HG03175 (cell line): Measurements from ENCODE around the gene ST6GALNAC5.
"Not testable (repeated sequence)": the region's sequence is repeated elsewhere in the genome, so short reads cannot be mapped to it uniquely, and the experiment has no call there.

Experiments used
- ATAC-seq: cut with Tn5 transposase; IDR thresholded peaks from one replicate; pipeline ENCODE4 v1.9.1; 2021; ENCODE audit warnings: mild to moderate bottlenecking, moderate library complexity; ENCODE audit not compliant: unreplicated experiment

ST6GALNAC5 gene

DNA sequence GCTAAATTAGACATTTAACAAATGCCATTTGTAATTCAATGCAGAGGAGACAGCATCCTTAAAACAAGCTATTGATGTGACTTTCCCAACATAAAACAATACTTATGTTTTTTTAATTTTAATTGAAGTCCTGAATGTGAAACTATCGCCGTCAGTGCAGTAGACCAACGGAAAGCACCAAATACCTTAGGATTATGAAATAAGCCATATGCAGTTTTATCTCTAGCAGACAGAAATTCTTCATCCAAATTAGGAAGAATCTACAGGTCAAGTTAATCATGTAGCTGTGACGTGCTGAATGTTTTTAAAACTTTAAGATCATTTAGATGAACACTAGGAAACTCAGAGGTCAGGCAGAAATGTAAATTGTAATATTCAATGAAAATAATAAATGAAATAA, 714 bp upstream of the ST6GALNAC5 start:
- no peak for ATAC-seq

DNA sequence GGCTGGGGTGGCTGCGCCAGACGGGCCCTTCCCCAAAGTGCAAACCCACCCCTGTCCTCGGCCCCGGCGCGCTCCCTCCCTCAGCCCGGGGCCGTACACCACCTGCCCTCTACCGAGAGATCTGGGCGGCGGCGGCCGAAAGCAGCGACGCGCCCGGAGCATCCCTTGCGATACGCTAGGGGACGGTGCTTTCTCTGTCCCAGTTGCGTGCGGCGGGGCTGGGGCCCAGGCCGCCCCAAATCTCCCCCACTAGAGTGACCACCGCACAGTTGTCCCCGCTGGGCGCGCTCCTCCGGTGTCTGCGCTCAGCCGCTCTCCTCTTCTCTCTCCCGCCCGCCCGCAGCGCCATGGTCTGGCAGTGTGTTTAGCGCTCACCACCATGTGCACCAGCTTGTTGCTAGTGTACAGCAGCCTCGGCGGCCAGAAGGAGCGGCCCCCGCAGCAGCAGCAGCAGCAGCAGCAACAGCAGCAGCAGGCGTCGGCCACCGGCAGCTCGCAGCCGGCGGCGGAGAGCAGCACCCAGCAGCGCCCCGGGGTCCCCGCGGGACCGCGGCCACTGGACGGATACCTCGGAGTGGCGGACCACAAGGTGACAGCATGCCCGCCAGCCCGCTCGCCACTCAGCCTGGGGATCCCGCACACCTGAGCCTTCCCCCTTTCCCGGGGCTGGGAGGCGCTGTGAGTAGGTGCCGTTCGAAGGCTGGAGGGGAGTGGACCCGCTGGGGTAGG, 1.0 kb downstream of the ST6GALNAC5 start:
- peak; percentile 47 for ATAC-seq

DNA sequence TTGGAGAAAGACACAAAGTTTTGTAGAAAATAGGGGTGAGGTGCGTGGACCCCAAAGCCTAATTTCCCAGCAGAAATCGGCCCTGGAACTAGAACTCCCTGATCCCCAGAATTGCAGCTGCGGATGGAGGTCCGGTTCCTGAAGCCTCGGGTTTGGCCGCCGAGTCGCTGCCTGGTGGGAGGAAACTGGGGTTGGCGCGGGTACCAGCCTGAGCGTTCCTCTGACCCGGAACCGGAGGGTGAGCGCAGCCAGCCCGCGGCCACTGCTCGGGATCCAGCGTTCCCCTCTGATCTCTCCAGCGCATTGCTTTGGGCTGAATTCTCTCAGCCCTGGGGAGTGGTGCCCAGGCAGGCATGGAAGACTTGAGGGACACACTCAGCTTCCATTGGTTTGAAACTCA, 1.6 kb downstream of the ST6GALNAC5 start:
- no peak for ATAC-seq

DNA sequence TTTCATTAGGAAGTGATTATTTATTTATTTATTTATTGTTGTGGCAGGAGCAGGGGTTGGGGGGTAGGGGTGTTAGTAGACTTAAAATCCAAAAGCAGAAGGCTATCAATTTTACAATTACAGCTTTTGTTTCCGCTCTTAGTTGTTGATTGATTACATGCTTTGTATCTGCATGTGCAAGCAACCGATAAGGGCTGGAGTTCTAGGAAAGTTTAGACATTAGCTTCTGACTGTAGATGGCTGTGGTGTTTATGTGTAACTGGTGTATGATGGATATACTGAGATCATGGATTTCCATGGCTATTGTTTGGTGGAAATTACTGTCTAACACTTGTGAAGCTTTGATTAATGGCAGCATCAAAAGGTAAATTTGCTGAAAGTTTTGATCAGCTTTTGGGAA, 2.8 kb downstream of the ST6GALNAC5 start:
- ATAC-seq: no peak

DNA sequence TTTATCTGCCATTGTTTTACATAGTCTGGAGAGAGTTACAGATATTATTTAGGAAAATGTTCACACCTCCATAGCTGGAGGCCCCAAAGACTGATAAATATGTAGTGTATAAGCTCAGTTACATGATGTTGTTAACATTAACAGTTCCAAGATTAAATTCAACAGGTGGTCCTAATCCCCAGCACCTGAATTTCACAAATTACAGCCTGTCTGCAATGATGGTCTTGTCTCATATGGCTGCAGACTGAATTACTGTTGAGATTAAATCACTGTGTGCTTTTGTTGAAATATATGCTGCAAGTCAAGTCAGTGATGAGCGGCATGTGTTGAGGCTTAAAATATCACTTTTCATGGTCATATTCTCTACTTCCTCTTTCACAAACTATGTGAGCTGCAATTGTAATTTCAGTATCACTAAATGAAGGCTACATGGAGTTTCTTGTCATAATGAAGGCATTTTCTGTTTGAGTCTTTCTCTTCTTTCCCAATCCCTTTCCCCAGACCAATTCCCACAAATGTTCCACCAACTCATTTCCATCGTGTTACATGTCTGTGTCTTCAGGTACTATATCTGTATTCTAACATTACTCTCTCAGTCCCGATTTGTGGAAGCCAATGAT, 4.2 kb downstream of the ST6GALNAC5 start:
- ATAC-seq: peak; percentile 92

DNA sequence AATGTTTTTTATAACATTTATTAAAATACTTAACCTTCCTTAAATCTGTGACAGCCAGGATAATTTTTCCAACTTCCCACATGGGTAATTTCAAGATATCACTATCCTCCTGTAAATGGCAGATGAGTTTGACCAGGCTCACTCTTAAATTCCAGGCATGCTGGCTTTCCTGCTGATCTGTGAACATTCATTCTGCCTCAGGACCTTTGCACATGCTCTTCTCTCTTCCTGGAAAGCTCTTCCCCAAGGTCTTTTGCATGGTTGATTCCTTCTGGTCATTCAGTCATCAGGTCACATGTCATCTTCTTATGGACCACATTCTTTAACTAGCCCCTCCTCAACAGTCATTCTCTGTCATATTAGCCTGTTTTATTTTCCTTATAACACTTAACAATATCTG, 5.7 kb downstream of the ST6GALNAC5 start:
- ATAC-seq: no peak

DNA sequence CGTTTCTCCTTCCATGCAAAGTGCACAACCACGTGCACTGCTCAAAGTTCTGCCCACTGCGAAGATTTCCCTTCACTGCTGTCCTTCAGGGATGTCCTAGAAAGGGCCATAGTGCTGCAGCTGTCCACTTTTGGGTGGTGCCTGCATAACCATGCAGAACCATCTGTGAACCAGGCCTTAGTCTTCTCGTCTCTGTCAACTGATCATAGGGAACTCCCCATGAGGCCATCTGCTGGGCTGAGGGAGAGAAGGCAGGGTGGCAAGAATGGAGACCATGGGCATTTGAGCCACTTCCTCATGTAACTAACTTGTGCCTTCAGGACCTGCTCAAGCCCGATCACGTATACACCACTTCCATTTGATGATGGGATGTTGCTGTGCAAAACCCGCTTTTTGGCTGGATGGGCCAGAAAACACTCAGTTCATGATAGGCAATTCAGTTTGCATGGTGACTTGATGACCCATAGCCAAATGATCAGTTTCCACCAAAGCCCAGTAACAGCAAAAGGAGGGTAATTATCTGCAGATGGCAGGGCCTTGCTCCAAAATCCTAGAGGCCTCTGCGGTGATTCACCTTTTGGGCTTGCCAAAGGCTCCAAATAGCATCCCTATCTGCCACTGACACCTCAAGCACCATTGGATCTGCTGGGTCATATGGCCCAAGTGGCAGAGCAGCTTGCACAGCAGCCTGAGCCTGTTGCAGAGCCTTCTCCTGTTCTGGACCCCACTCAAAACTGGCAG, 9.5 kb downstream of the ST6GALNAC5 start:
- no peak for ATAC-seq

DNA sequence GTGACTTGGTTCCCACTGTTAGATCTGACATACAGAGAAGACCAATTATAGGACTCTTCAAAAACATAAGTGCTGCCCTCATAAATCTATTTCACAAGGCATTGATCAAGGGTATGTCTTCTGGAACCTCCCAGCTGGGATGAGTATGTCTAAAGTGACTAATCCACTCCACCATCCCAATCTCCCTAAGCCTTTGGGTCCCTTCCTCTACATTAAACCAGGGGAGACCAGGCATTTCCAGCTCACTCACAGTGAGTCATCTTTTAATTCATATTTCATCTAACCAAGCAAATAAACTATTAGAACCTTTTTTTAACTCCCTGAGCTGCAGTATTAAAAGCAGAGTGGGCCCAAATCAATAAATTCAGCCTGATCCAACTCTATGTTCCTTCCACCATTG, 11.7 kb downstream of the ST6GALNAC5 start:
- not testable (repeated sequence) for ATAC-seq

DNA sequence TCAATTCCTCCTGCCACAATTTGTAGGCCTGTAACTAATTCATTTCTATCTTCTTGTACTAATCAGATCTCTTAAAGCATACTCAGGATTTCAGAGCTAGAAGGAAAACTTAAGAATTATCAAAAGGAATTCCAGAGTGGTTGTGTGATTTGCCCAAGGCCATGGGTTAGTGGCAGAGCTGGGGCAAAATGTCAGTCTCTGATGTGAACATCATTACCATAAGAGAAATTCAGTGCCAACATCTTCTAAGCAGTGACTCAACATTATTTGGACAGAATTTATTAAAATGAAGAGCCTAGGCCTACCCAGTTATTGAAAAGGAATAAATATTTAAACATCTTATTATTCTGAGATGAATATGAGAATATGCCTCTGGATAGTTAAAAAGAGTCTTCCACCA, 14.5 kb downstream of the ST6GALNAC5 start:
- no peak for ATAC-seq

DNA sequence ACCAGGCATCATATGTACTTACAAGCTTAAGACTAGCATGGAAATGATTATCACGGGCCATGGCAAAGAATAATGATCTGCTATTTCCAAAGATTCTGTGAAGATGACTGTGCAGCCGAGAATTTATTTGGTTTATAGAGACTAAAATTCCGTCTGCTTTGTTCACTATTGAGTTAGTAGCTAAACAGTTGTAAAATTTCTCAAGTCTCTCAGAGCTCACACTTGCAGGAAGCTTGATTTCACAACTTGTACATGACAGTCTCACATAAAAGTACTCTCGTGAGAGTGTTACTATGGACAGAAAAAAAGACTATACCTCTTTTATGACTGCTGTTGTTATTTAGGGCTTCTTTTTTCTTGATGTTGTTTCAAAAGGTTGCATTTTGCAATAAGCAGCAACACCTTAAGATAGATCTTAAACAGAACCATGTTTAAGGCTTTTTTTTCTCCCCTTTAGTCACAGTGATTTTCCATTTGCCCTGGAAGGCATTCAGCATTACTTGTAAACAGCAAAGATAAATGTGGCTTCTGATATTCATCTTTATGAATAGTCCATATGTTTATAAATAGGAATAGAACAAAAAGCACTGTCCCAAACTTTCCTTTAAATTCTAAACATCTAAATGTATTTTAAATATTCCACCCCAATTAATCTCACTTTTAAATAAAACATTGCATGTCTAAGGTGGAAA, 24.8 kb downstream of the ST6GALNAC5 start:
- ATAC-seq: no peak

DNA sequence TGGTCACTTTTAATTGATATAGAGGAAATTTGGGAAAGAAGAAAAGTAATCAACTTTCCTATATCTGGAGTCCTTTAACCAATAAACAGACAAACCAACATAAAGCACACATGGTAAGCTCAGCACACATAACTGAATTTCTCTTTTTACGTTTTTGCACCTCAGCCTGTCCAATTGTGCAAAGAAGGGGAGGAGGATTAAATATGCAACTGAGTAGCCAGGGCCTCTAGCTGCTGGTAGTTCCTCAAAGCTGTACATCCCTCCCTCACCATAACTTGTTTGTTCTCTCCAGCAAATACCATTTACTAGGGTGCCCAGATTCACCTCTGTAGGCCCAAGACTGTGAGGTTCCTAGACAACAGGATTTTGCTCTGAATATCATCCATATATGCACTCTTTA, 25.4 kb downstream of the ST6GALNAC5 start:
- ATAC-seq: no peak

DNA sequence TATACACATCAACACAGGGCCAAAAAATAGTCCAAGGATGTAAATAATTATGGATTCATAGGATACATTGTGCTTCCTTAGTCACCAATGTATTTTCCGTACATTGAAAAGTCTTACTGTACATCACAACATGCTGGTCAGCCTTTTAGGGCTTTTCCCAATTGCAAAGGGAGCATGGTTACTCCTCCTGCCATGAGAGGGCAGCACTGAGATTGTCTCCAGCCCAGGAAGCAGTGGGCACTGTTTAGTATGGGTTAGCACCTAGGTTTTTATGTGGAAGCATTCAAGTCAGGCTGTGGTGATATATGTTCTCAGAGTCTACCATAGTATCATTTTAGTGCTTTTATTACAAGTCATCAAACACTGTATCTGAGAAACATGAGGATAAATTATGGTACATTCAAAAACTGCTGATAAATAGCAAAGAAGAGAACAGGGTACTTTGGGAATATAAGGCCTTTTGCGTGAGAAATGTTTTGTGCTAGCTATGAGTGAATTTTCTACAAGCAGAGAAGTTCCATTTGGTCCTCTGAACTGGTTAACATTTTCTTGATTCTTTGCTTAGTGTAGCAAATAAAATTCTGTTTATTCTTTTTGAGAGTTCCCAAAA, 34.0 kb downstream of the ST6GALNAC5 start:
- ATAC-seq: peak; percentile 98

DNA sequence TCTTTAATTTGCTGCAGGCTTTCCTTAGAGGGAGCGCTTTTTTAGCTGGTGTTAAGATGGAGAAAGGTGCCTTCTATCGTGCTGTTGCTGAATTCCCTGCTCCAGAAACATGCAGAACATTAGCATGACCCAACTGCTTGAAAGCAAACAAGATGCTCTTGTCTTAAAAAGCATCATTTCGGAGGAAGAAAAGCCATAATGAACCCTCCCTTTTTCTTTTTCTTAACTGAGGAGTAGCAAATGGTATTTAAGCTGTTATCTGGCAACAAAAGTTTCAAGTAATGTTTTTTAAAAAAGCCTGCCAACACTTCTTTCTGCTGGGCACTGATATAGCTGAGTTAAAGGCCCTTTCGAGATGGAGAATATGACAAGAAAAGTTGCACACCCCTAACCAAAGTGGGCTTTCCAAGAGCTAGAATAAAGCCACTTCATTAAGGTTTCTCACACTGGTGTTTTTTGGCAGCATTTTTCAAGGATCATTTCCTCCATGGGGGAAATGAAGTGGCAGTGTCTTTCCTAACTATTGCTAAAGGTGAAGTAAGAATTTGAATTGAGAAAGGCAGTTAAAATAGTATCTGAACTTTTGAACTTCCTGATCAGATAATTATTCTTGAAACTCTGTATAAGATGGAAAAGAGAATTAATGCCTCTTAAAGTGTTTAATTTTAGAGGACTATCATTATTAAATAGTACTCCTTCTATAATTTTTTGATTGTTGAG, 38.8 kb downstream of the ST6GALNAC5 start:
- no peak for ATAC-seq

DNA sequence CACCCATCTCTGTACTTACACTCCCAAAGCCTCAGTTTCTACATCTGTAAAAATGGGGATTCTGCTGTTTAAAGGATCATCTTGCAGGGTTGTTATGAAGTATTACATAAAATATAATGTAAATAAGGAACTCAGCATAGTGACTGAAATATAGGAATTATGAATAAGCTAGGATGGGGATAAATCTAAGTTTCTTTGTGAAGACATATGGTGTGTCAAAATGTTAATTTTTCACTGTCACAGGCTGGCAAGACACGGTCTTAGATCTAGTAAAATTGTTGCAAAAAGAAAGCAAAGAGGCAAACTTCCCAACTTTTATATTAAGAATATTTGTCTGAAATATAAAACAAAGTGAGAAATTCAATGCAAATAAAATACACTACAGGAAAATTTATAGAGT, 42.0 kb downstream of the ST6GALNAC5 start:
- no peak for ATAC-seq

DNA sequence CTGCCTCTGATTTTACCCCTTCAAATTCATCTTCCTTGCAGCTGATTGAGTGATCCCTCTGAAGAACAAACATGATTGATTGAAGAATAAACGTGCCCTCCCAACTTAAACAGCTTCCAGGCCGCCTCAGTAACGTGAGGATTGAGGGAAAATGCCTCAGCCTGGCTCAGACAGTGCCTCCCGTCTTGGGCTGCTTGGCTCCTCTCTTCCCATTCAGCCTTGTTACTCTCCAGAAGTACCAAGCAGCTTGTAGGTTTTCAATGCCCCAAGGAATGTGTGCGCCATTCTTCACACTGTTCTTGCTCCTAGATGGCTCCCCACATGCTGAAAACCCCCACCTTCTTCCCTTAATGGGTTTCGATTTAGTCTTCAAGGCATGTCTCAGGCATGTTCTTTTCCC, 51.8 kb downstream of the ST6GALNAC5 start:
- no peak for ATAC-seq

DNA sequence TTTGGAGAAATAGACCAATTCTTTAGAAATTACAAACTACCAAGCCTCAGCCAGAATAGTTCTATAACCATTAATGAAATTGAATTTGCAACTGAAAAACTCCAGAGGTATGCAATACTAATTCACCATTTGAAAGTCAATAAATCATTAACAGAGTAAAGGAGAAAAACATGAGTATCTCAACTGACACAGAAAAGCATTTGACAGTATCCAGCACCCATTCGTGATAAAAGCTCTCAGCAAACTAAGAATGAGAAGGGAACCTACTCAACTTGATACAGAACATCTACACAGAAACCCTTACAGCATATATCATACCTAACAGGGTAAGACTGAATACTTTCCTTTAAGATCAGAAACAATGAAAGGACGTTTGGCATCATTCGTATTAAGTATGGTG, 54.3 kb downstream of the ST6GALNAC5 start:
- peak; percentile 49 for ATAC-seq

DNA sequence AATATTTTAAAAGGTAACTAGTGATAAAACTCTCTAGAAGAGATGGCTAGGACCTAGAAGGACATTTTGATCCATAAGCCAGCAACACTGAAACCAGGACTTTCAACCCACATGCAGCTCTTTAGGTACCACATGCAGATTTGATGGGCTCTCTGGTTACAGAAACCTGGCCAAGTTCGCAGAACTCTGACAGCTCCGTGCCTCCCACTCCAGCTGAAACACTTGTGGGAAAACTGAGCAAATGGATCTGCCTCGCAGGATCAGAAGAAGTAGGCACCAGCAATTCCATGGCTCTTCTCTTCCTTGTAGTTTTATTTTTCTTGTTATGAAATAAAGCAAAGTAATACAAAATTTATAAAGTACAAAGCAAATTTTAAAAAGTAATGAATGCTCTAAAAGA, 58.5 kb downstream of the ST6GALNAC5 start:
- ATAC-seq: no peak

DNA sequence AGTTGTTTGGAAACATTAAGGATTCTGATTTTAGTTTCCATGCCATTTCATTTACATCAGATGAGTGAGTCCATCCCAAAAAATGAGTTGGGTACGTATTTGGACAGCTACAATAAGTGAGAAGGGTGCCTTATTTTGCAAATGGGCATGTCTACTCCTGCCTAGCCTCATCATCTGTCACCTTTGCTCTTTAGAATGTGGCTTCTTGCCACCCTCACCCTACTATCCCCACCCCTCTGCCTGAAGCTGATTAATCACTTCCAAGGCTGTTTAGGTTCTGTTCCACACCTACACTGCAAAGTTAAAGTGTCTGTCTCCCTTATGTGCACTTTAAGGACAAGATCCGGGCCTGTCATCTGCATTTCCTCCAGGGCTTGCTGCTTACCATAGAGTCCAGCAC, 61.2 kb downstream of the ST6GALNAC5 start:
- no peak for ATAC-seq

DNA sequence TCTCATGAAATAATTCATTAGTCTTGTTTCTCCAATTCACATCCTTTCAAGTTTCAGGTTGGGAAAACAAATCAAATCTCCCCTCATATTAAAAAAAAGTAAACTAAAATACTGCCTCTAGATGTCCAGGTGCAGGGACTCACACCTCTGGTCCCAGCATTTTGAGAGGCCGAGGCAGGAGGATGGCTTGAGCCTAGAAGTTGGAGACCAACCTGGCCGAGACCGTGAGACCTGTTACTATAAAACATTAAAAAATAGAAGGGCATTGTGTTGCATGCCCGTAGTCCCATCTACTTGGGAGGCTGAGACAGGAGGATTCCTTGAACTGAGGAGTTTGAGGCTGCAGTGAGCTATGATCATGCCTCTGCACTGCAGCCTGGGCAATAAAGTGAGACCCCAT, 61.9 kb downstream of the ST6GALNAC5 start:
- ATAC-seq: no peak
